HepG2 (cell line): ENCODE measurements around the gene MSH3. TPM values are rescaled to one million over a fixed set of nuclear protein-coding genes. Genes with fewer than 3 reads are reported as not detected.

ENCODE experiments used
- AKAP8 ChIP-seq: sonication (generic); formaldehyde crosslinking; IDR thresholded peaks from 2 replicates; pipeline ENCODE4 v1.5.1; 2020; ENCODE audit warnings: mild to moderate bottlenecking, missing genetic modification reagents
- CREM ChIP-seq, 2 experiments: sonication (generic) in 1 of 2; formaldehyde crosslinking in 1 of 2; IDR thresholded peaks; 2 replicates each; pipeline versions ENCODE4 v1.4.0 to v1.6.1; 2016 to 2020; ENCODE audit warnings: antibody characterized with exemption in 1 of 2, mild to moderate bottlenecking in 1 of 2, missing genetic modification reagents in 1 of 2
- ETV5 ChIP-seq: IDR thresholded peaks from 2 replicates; pipeline ENCODE4 v1.6.1; 2018; ENCODE audit warnings: missing biosample characterization, missing genetic modification reagents, inconsistent platforms, borderline replicate concordance
- GMEB1 ChIP-seq: sonication (generic); formaldehyde crosslinking; IDR thresholded peaks from 2 replicates; pipeline ENCODE4 v1.5.1; 2020; ENCODE audit warnings: missing genetic modification reagents, mild to moderate bottlenecking, borderline replicate concordance
- HDAC2 ChIP-seq: sonication (generic); formaldehyde crosslinking; IDR thresholded peaks from 2 replicates; pipeline ENCODE4 v1.4.0; 2020; ENCODE audit warnings: missing genetic modification reagents
- HMGXB4 ChIP-seq, 2 experiments: sonication (generic) in 1 of 2; formaldehyde crosslinking in 1 of 2; IDR thresholded peaks; 2 replicates each; pipeline versions ENCODE4 v1.4.0 to v1.6.1; 2018 to 2020; ENCODE audit warnings: missing genetic modification reagents in 2 of 2, borderline replicate concordance in 1 of 2, low read depth in 1 of 2, mild to moderate bottlenecking in 1 of 2, missing biosample characterization in 1 of 2
- HNF4G ChIP-seq, 2 experiments: sonication (generic) in 1 of 2; formaldehyde crosslinking in 1 of 2; IDR thresholded peaks; 2 replicates each; pipeline versions ENCODE4 v1.4.0 to v1.6.1; 2011 to 2020; ENCODE audit warnings: borderline replicate concordance in 2 of 2, low read depth in 2 of 2, mild to moderate bottlenecking in 2 of 2, low read length in 1 of 2, missing genetic modification reagents in 1 of 2, moderate library complexity in 1 of 2
- KAT8 ChIP-seq: IDR thresholded peaks from 2 replicates; pipeline ENCODE4 v1.6.1; 2016; ENCODE audit warnings: missing genetic modification reagents, missing compliant biosample characterization
- MYC ChIP-seq: sonication (generic); formaldehyde crosslinking; IDR thresholded peaks from 2 replicates; pipeline ENCODE4 v1.9.0; 2021; ENCODE audit warnings: missing genetic modification reagents, borderline replicate concordance
- MZF1 ChIP-seq: sonication (generic); formaldehyde crosslinking; IDR thresholded peaks from 2 replicates; pipeline ENCODE4 v1.8.1; 2023; ENCODE audit warnings: mild to moderate bottlenecking, missing genetic modification reagents, borderline replicate concordance
- NCOR1 ChIP-seq: fragments of 200-600 bp; sonication (generic); IDR thresholded peaks from 2 replicates; pipeline ENCODE4 v1.7.0; 2017; ENCODE audit warnings: antibody characterized with exemption, low read length, borderline replicate concordance
- NR2F2 ChIP-seq: IDR thresholded peaks from 2 replicates; pipeline ENCODE4 v1.6.1; 2012; ENCODE audit warnings: low read depth, inconsistent platforms, borderline replicate concordance
- PATZ1 ChIP-seq: sonication (generic); formaldehyde crosslinking; IDR thresholded peaks from 2 replicates; pipeline ENCODE4 v1.4.0; 2020; ENCODE audit warnings: missing genetic modification reagents
- PHB2 ChIP-seq: fragments of 450-650 bp; IDR thresholded peaks from 2 replicates; pipeline ENCODE4 v1.6.1; 2018; ENCODE audit not compliant: partially characterized antibody
- PHF20 ChIP-seq: sonication (generic); formaldehyde crosslinking; IDR thresholded peaks from 2 replicates; pipeline ENCODE4 v1.5.0; 2020; ENCODE audit warnings: mild to moderate bottlenecking, missing genetic modification reagents
- STAG1 ChIP-seq: sonication (generic); formaldehyde crosslinking; IDR thresholded peaks from 2 replicates; pipeline ENCODE4 v1.4.0; 2020; ENCODE audit warnings: missing genetic modification reagents
- ZFP37 ChIP-seq: sonication (generic); formaldehyde crosslinking; IDR thresholded peaks from 2 replicates; pipeline ENCODE4 v1.4.0; 2020; ENCODE audit warnings: missing genetic modification reagents, borderline replicate concordance
- ZNF543 ChIP-seq: sonication (generic); formaldehyde crosslinking; IDR thresholded peaks from 2 replicates; pipeline ENCODE4 v1.4.0; 2020; ENCODE audit warnings: mild to moderate bottlenecking, missing genetic modification reagents
- ZNF644 ChIP-seq: IDR thresholded peaks from 2 replicates; pipeline ENCODE4 v1.6.1; 2016; ENCODE audit warnings: low read depth
- ZNF724P ChIP-seq: sonication (generic); formaldehyde crosslinking; IDR thresholded peaks from 2 replicates; pipeline ENCODE4 v1.8.0; 2022; ENCODE audit warnings: missing genetic modification reagents, borderline replicate concordance
- ZNF737 ChIP-seq: sonication (generic); formaldehyde crosslinking; IDR thresholded peaks from 2 replicates; pipeline ENCODE4 v1.5.0; 2020; ENCODE audit warnings: missing genetic modification reagents, mild to moderate bottlenecking, borderline replicate concordance
- polyA plus RNA-seq, 8 experiments: library from polyadenylated mRNA; depleted of rRNA in 3 of 8; stranded (reverse) in 7 of 8; unstranded in 1 of 8; fragments of >200 nt; fragmentation: Illumina TruSeq in 4 of 8; extraction: Trizol in 4 of 8; gene quantifications; 2 replicates each; pipeline versions ENCODE4 v1.2.1 to v1.2.3, GENCODE V29; 2011 to 2016; ENCODE audit warnings: low read depth in 4 of 8, missing spikeins in 1 of 8, mixed read lengths in 1 of 8; ENCODE audit not compliant: insufficient read depth in 1 of 8
- total RNA-seq, 5 experiments: library from RNA; depleted of rRNA; stranded (reverse); fragments of >200 nt; fragmentation: Illumina TruSeq; extraction: Trizol; gene quantifications; 2 replicates each; pipeline ENCODE4 v1.2.3, GENCODE V29; 2016; ENCODE audit warnings: low read depth in 1 of 5

Gene MSH3
- total and polyA plus RNA-seq, 2 of the 13 experiments (the other 11 are each of a cell fraction or from before 2014, with no cell fraction given): 4.0 to 16.4 TPM

- TF ChIP-seq ZNF543: 0 out of 2 replicates have a peak, but pooled peaks have one; percentile 20
- 0 out of 2 replicates have a peak, but pooled peaks have one; percentile 23 for TF ChIP-seq PATZ1 (CRISPR knock-in tag)
- TF ChIP-seq ZNF737 (CRISPR knock-in tag): no peak
- TF ChIP-seq CREM (IDR thresholded peaks at IDR 0.05): peak; percentile 27; the same call in 1 of the 2 replicates
- TF ChIP-seq CREM (CRISPR knock-in tag; IDR thresholded peaks at IDR 0.05): no peak
- TF ChIP-seq MZF1: no peak
- TF ChIP-seq HMGXB4 (CRISPR knock-in tag; IDR thresholded peaks at IDR 0.05; ENCODE audit: borderline replicate concordance in 1 of 2, low read depth in 1 of 2): no peak
- no peak for TF ChIP-seq ZFP37 (CRISPR knock-in tag)
- no peak for TF ChIP-seq MYC (CRISPR knock-in tag)
- TF ChIP-seq NCOR1: peak; percentile 20; the same call in 1 of the 2 replicates
- no peak for TF ChIP-seq AKAP8 (CRISPR knock-in tag)
- TF ChIP-seq HDAC2 (CRISPR knock-in tag): peak; percentile 47
- 0 out of 2 replicates have a peak, but pooled peaks have one; percentile 5 for TF ChIP-seq STAG1 (CRISPR knock-in tag)
- no peak for TF ChIP-seq ZNF724P (CRISPR knock-in tag)
- no peak for TF ChIP-seq PHB2
- peak; percentile 36; the same call in 1 of the 2 replicates for TF ChIP-seq HNF4G (IDR thresholded peaks at IDR 0.05; ENCODE audit: borderline replicate concordance, low read depth, low read length)
- TF ChIP-seq HNF4G (CRISPR knock-in tag; IDR thresholded peaks at IDR 0.05; ENCODE audit: borderline replicate concordance, low read depth): no peak
- TF ChIP-seq ZNF644: 0 out of 2 replicates have a peak, but pooled peaks have one; percentile 23
- TF ChIP-seq PHF20 (CRISPR knock-in tag): no peak
- no peak for TF ChIP-seq ETV5
- peak; percentile 36; the same call in 1 of the 2 replicates for TF ChIP-seq NR2F2
- TF ChIP-seq GMEB1: no peak
- no peak for TF ChIP-seq KAT8 (CRISPR knock-in tag)
These were observed 22.9 kb upstream of the MSH3 start (continued) for GRCh38 chr5:80631278-80632259.
